Activated T-cell treated with anti-CD3 and anti-CD28 coated beads, Interleukin-2, amount 50 U/mL, for 1 hour (primary cell): Measurements from ENCODE around the gene CDT1.
"Not testable (repeated sequence)": the region's sequence is repeated elsewhere in the genome, so short reads cannot be mapped to it uniquely, and the experiment has no call there.

Experiments used
- DNase-seq: peaks from one replicate; pipeline ENCODE4 v3.0.0-alpha.2; 2020

CDT1 gene

GRCh38 chr16:88769617-88770460 lies 33.8 kb upstream of the CDT1 start:
- no peak for DNase-seq

GRCh38 chr16:88770461-88771293 lies 32.9 kb upstream of the CDT1 start:
- peak; percentile 50 for DNase-seq

- DNase-seq = no peak
These were observed 32.3 kb upstream of the CDT1 start for GRCh38 chr16:88771294-88771772.

- DNase-seq = not testable (repeated sequence)
These were observed 31.8 kb upstream of the CDT1 start for GRCh38 chr16:88771781-88772180.

GRCh38 chr16:88772871-88773811 lies 30.4 kb upstream of the CDT1 start:
- DNase-seq = no peak

GRCh38 chr16:88773812-88774291 lies 29.7 kb upstream of the CDT1 start:
- DNase-seq = no peak

GRCh38 chr16:88774544-88775393 lies 28.8 kb upstream of the CDT1 start:
- DNase-seq = no peak

GRCh38 chr16:88775825-88776224 lies 27.8 kb upstream of the CDT1 start:
- DNase-seq = no peak

GRCh38 chr16:88777471-88778270 lies 25.9 kb upstream of the CDT1 start:
- DNase-seq = no peak

GRCh38 chr16:88778271-88778525 lies 25.4 kb upstream of the CDT1 start:
- no peak for DNase-seq

- no peak for DNase-seq
These were observed 25.0 kb upstream of the CDT1 start for GRCh38 chr16:88778541-88779065.

GRCh38 chr16:88779406-88780141 lies 24.0 kb upstream of the CDT1 start:
- no peak for DNase-seq

GRCh38 chr16:88780142-88781062 lies 23.2 kb upstream of the CDT1 start:
- no peak for DNase-seq

GRCh38 chr16:88781140-88782077 lies 22.2 kb upstream of the CDT1 start:
- peak; percentile 62 for DNase-seq

- peak; percentile 67 for DNase-seq
These were observed 20.9 kb upstream of the CDT1 start for GRCh38 chr16:88782454-88783390.

- no peak for DNase-seq
These were observed 20.1 kb upstream of the CDT1 start for GRCh38 chr16:88783391-88784073.
